ENCODE data around the gene PRKN. TPM values are rescaled to one million over a fixed set of nuclear protein-coding genes. Genes with fewer than 3 reads are reported as not detected.
A peak's percentile ranks its signal among the peaks of the same experiment; 100 is the strongest.

Gene PRKN
- total RNA-seq, 1 donor from 2014 or later: 4.9 TPM

GRCh38 chr6:161837854-161838253 lies 889.7 kb downstream of the PRKN start:
- H3K27me3 ChIP-seq: no peaks in the 10 kb centered on the region
- no peaks in the 10 kb centered on the region for H3K9me3 ChIP-seq
- intact Hi-C loops (cut with DNase I): no loop called here
- no peaks in the 10 kb centered on the region for H3K4me1 ChIP-seq
- no peak overlapping the region for H3K27ac ChIP-seq
- H3K36me3 ChIP-seq: no peaks in the 10 kb centered on the region
- no peak for DNase-seq (ENCODE audit: extremely low spot score in 2 of 2)
- TF ChIP-seq CTCF (IDR thresholded peaks at IDR 0.05) (no peak), POLR2A (IDR thresholded peaks at IDR 0.05) (no peak), POLR2AphosphoS5 (IDR thresholded peaks at IDR 0.05; ENCODE audit: insufficient read depth in 1 of 2, low read depth in 1 of 2) (no peak)
- no peak overlapping the region for H3K4me3 ChIP-seq

GRCh38 chr6:161837449-161837735 lies 890.2 kb downstream of the PRKN start:
- H3K4me1 ChIP-seq: no peaks in the 10 kb centered on the region
- intact Hi-C loops (cut with DNase I): no loop called here
- no peak overlapping the region for H3K4me3 ChIP-seq
- H3K9me3 ChIP-seq: no peaks in the 10 kb centered on the region
- no peak for DNase-seq (ENCODE audit: extremely low spot score in 2 of 2)
- no peak for TF ChIP-seq POLR2AphosphoS5 (IDR thresholded peaks at IDR 0.05; ENCODE audit: insufficient read depth in 1 of 2, low read depth in 1 of 2)
- no peak for TF ChIP-seq POLR2A (IDR thresholded peaks at IDR 0.05)
- no peak for TF ChIP-seq CTCF (IDR thresholded peaks at IDR 0.05)
- H3K27ac ChIP-seq: no peak overlapping the region
- no peaks in the 10 kb centered on the region for H3K27me3 ChIP-seq
- H3K36me3 ChIP-seq: no peaks in the 10 kb centered on the region

GRCh38 chr6:161836643-161837448 lies 890.7 kb downstream of the PRKN start:
- DNase-seq (ENCODE audit: extremely low spot score in 2 of 2): no peak
- no peaks in the 10 kb centered on the region for H3K4me1 ChIP-seq
- H3K27ac ChIP-seq: no peak overlapping the region
- no peaks in the 10 kb centered on the region for H3K36me3 ChIP-seq
- no peaks in the 10 kb centered on the region for H3K9me3 ChIP-seq
- intact Hi-C loops (cut with DNase I): no loop called here
- no peaks in the 10 kb centered on the region for H3K27me3 ChIP-seq
- H3K4me3 ChIP-seq: no peak overlapping the region
- no peak for TF ChIP-seq CTCF (IDR thresholded peaks at IDR 0.05)

GRCh38 chr6:161835500-161836215 lies 891.9 kb downstream of the PRKN start:
- Histone ChIP-seq H3K36me3 (no peaks in the 10 kb centered on the region), H3K4me3 (no peak overlapping the region), H3K27me3 (no peaks in the 10 kb centered on the region), H3K27ac (no peak overlapping the region), H3K9me3 (no peaks in the 10 kb centered on the region), H3K4me1 (no peaks in the 10 kb centered on the region)
- intact Hi-C loops (cut with DNase I): no loop called here
- DNase-seq (ENCODE audit: extremely low spot score in 2 of 2): peak in 1 of 2 donors; percentile 54
- TF ChIP-seq POLR2A (IDR thresholded peaks at IDR 0.05) (no peak), POLR2AphosphoS5 (IDR thresholded peaks at IDR 0.05; ENCODE audit: insufficient read depth in 1 of 2, low read depth in 1 of 2) (no peak), CTCF (IDR thresholded peaks at IDR 0.05) (no peak)

GRCh38 chr6:161834426-161834825 lies 893.1 kb downstream of the PRKN start:
- H3K4me3 ChIP-seq: no peak overlapping the region
- intact Hi-C loops (cut with DNase I): no loop called here
- H3K27ac ChIP-seq: no peak overlapping the region
- no peaks in the 10 kb centered on the region for H3K27me3 ChIP-seq
- DNase-seq (ENCODE audit: extremely low spot score in 2 of 2): no peak
- no peaks in the 10 kb centered on the region for H3K36me3 ChIP-seq
- no peaks in the 10 kb centered on the region for H3K4me1 ChIP-seq
- H3K9me3 ChIP-seq: no peaks in the 10 kb centered on the region
- TF ChIP-seq POLR2A (IDR thresholded peaks at IDR 0.05) (no peak), CTCF (IDR thresholded peaks at IDR 0.05) (no peak), POLR2AphosphoS5 (IDR thresholded peaks at IDR 0.05; ENCODE audit: insufficient read depth in 1 of 2, low read depth in 1 of 2) (no peak)
